HepG2 (cell line): Measurements from ENCODE around the gene COMMD1. TPM values are rescaled to one million over a fixed set of nuclear protein-coding genes. Genes with fewer than 3 reads are reported as not detected.

Experiments used
- DNMT1 ChIP-seq: sonication (generic); formaldehyde crosslinking; IDR thresholded peaks from 2 replicates; pipeline ENCODE4 v1.5.1; 2020; ENCODE audit warnings: mild to moderate bottlenecking, missing genetic modification reagents
- EEA1 ChIP-seq: sonication (generic); formaldehyde crosslinking; IDR thresholded peaks from 2 replicates; pipeline ENCODE4 v1.5.1; 2020; ENCODE audit warnings: mild to moderate bottlenecking, missing genetic modification reagents, borderline replicate concordance
- GTF3A ChIP-seq: sonication (generic); formaldehyde crosslinking; conservative IDR thresholded peaks from 2 replicates; pipeline ENCODE4 v1.4.0; 2020; ENCODE audit warnings: mild to moderate bottlenecking, missing genetic modification reagents
- IKZF4 ChIP-seq: sonication (generic); formaldehyde crosslinking; IDR thresholded peaks from 2 replicates; pipeline ENCODE4 v1.5.1; 2020; ENCODE audit warnings: borderline replicate concordance, mild to moderate bottlenecking, low read depth, missing genetic modification reagents; ENCODE audit errors: not compliant biosample characterization
- MAFG ChIP-seq: sonication (generic); formaldehyde crosslinking; IDR thresholded peaks from 2 replicates; pipeline ENCODE4 v1.5.1; 2020; ENCODE audit warnings: mild to moderate bottlenecking, missing genetic modification reagents
- MIXL1 ChIP-seq: IDR thresholded peaks from 2 replicates; pipeline ENCODE4 v1.6.1; 2016
- MXI1 ChIP-seq: IDR thresholded peaks from 3 replicates; pipeline ENCODE4 v1.6.1; 2012; ENCODE audit warnings: low read depth, low read length, inconsistent platforms, borderline replicate concordance
- NFKB2 ChIP-seq: sonication (generic); formaldehyde crosslinking; IDR thresholded peaks from 2 replicates; pipeline ENCODE4 v1.4.0; 2020; ENCODE audit warnings: missing genetic modification reagents, borderline replicate concordance
- PAWR ChIP-seq: sonication (generic); formaldehyde crosslinking; IDR thresholded peaks from 2 replicates; pipeline ENCODE4 v1.4.0; 2020; ENCODE audit warnings: missing genetic modification reagents, mild to moderate bottlenecking, borderline replicate concordance
- PPARG ChIP-seq: conservative IDR thresholded peaks from 2 replicates; pipeline ENCODE4 v1.6.1; 2016; ENCODE audit warnings: missing biosample characterization, missing genetic modification reagents
- SALL1 ChIP-seq: sonication (generic); formaldehyde crosslinking; IDR thresholded peaks from 2 replicates; pipeline ENCODE4 v1.8.0; 2022; ENCODE audit warnings: mild to moderate bottlenecking, missing genetic modification reagents
- SMARCC2 ChIP-seq: fragments of 450-650 bp; IDR thresholded peaks from 2 replicates; pipeline ENCODE4 v1.6.1; 2017; ENCODE audit warnings: antibody characterized with exemption, mild to moderate bottlenecking
- ZIK1 ChIP-seq: sonication (generic); formaldehyde crosslinking; IDR thresholded peaks from 2 replicates; pipeline ENCODE4 v1.5.0; 2020; ENCODE audit warnings: mild to moderate bottlenecking, low read depth, missing genetic modification reagents, borderline replicate concordance
- ZKSCAN1 ChIP-seq: fragments of 150-350 bp; IDR thresholded peaks from 2 replicates; pipeline ENCODE4 v1.6.1; 2014; ENCODE audit warnings: low read length
- ZNF207 ChIP-seq: fragments of 450-650 bp; IDR thresholded peaks from 2 replicates; pipeline ENCODE4 v1.6.1; 2016; ENCODE audit warnings: antibody characterized with exemption, borderline replicate concordance
- ZNF235 ChIP-seq: sonication (generic); formaldehyde crosslinking; IDR thresholded peaks from 2 replicates; pipeline ENCODE4 v1.8.1; 2023; ENCODE audit warnings: mild to moderate bottlenecking, missing genetic modification reagents, borderline replicate concordance
- ZNF256 ChIP-seq: sonication (generic); formaldehyde crosslinking; conservative IDR thresholded peaks from 2 replicates; pipeline ENCODE4 v1.4.0; 2020; ENCODE audit warnings: missing genetic modification reagents
- ZNF354B ChIP-seq: sonication (generic); formaldehyde crosslinking; IDR thresholded peaks from 2 replicates; pipeline ENCODE4 v1.8.0; 2022; ENCODE audit warnings: mild to moderate bottlenecking, missing genetic modification reagents
- ZNF383 ChIP-seq: sonication (generic); formaldehyde crosslinking; IDR thresholded peaks from 2 replicates; pipeline ENCODE4 v1.4.0; 2020; ENCODE audit warnings: missing genetic modification reagents, mild to moderate bottlenecking, borderline replicate concordance
- ZNF431 ChIP-seq: sonication (generic); formaldehyde crosslinking; IDR thresholded peaks from 2 replicates; pipeline ENCODE4 v1.9.0; 2022; ENCODE audit warnings: missing genetic modification reagents, low read depth, mild to moderate bottlenecking, borderline replicate concordance
- ZNF530 ChIP-seq: sonication (generic); formaldehyde crosslinking; IDR thresholded peaks from 2 replicates; pipeline ENCODE4 v1.5.0; 2020; ENCODE audit warnings: low read depth, mild to moderate bottlenecking, missing genetic modification reagents
- ZNF670 ChIP-seq: sonication (generic); formaldehyde crosslinking; IDR thresholded peaks from 2 replicates; pipeline ENCODE4 v1.8.0; 2022; ENCODE audit warnings: mild to moderate bottlenecking, missing genetic modification reagents, borderline replicate concordance
- ZNF747 ChIP-seq: sonication (generic); formaldehyde crosslinking; IDR thresholded peaks from 2 replicates; pipeline ENCODE4 v1.8.1; 2023; ENCODE audit warnings: missing genetic modification reagents, mild to moderate bottlenecking, borderline replicate concordance
- polyA plus RNA-seq, 8 experiments: library from polyadenylated mRNA; depleted of rRNA in 3 of 8; stranded (reverse) in 7 of 8; unstranded in 1 of 8; fragments of >200 nt; fragmentation: Illumina TruSeq in 4 of 8; extraction: Trizol in 4 of 8; gene quantifications; 2 replicates each; pipeline versions ENCODE4 v1.2.1 to v1.2.3, GENCODE V29; 2011 to 2016; ENCODE audit warnings: low read depth in 4 of 8, missing spikeins in 1 of 8, mixed read lengths in 1 of 8; ENCODE audit not compliant: insufficient read depth in 1 of 8
- total RNA-seq, 5 experiments: library from RNA; depleted of rRNA; stranded (reverse); fragments of >200 nt; fragmentation: Illumina TruSeq; extraction: Trizol; gene quantifications; 2 replicates each; pipeline ENCODE4 v1.2.3, GENCODE V29; 2016; ENCODE audit warnings: low read depth in 1 of 5
- TF ChIP-seq, protein P1 (sequence below): IDR thresholded peaks from 2 replicates; pipeline ENCODE4 v1.6.1; 2018; ENCODE audit warnings: missing genetic modification reagents, mild to moderate bottlenecking, missing compliant biosample characterization
- TF ChIP-seq, protein P2 (sequence below): sonication (generic); formaldehyde crosslinking; IDR thresholded peaks from 2 replicates; pipeline ENCODE4 v1.5.0; 2020; ENCODE audit warnings: mild to moderate bottlenecking, missing genetic modification reagents
- TF ChIP-seq, protein P3 (sequence below): sonication (generic); formaldehyde crosslinking; conservative IDR thresholded peaks from 2 replicates; pipeline ENCODE4 v1.5.0; 2020; ENCODE audit warnings: missing genetic modification reagents

Gene COMMD1
- total and polyA plus RNA-seq, 2 of the 13 experiments (the other 11 are each of a cell fraction or from before 2014, with no cell fraction given), result 25.7 to 105 TPM

DNA sequence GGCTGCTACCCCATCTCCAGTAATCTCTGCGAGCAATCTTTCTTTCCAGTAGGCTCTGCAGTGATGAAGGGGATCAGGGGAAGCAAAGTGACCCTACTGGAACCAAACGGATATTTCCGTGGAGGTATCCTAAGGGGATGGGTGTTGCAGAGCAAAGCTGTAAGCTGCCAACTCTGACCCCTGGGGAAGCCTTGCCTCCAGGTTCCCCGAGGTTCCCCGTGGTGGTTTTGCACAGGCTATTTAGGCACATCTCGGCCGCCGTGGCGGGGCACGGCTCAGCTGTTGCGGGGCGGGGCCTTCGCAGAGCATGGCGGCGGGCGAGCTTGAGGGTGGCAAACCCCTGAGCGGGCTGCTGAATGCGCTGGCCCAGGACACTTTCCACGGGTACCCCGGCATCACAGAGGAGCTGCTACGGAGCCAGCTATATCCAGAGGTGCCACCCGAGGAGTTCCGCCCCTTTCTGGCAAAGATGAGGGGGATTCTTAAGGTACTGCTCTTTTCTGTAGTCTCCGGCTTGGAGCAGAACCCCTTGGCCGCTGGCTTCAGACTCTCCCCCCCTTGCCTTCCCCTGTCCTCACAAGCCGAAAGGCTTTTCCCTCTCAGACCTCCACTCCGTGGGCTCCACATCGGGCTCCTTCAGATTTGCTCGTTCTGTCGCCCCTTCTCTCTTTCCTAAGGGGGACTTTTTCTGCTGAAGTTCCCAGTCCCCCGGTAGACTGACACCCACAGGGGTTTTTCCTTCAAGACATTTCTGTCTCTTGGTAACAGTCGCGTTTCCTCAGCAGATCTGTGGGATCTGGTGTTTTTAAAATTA is at the start of gene COMMD1 (continued):
- TF ChIP-seq, protein P1, sequence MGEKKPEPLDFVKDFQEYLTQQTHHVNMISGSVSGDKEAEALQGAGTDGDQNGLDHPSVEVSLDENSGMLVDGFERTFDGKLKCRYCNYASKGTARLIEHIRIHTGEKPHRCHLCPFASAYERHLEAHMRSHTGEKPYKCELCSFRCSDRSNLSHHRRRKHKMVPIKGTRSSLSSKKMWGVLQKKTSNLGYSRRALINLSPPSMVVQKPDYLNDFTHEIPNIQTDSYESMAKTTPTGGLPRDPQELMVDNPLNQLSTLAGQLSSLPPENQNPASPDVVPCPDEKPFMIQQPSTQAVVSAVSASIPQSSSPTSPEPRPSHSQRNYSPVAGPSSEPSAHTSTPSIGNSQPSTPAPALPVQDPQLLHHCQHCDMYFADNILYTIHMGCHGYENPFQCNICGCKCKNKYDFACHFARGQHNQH, result peak; percentile 91
- peak; percentile 74; the same call in 1 of the 2 replicates for TF ChIP-seq ZNF256 (CRISPR knock-in tag)
- peak; percentile 96 for TF ChIP-seq DNMT1 (CRISPR knock-in tag)
- TF ChIP-seq IKZF4 (CRISPR knock-in tag), result no peak
- TF ChIP-seq MXI1, result peak; percentile 88; the same call in 2 of the 3 replicates
- 0 out of 2 replicates have a peak, but pooled peaks have one; percentile 69 for TF ChIP-seq ZNF354B (CRISPR knock-in tag)
- TF ChIP-seq, protein P2, sequence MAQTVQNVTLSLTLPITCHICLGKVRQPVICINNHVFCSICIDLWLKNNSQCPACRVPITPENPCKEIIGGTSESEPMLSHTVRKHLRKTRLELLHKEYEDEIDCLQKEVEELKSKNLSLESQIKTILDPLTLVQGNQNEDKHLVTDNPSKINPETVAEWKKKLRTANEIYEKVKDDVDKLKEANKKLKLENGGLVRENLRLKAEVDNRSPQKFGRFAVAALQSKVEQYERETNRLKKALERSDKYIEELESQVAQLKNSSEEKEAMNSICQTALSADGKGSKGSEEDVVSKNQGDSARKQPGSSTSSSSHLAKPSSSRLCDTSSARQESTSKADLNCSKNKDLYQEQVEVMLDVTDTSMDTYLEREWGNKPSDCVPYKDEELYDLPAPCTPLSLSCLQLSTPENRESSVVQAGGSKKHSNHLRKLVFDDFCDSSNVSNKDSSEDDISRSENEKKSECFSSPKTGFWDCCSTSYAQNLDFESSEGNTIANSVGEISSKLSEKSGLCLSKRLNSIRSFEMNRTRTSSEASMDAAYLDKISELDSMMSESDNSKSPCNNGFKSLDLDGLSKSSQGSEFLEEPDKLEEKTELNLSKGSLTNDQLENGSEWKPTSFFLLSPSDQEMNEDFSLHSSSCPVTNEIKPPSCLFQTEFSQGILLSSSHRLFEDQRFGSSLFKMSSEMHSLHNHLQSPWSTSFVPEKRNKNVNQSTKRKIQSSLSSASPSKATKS (CRISPR knock-in tag), result no peak
- peak; percentile 92 for TF ChIP-seq SALL1
- TF ChIP-seq, protein P3, sequence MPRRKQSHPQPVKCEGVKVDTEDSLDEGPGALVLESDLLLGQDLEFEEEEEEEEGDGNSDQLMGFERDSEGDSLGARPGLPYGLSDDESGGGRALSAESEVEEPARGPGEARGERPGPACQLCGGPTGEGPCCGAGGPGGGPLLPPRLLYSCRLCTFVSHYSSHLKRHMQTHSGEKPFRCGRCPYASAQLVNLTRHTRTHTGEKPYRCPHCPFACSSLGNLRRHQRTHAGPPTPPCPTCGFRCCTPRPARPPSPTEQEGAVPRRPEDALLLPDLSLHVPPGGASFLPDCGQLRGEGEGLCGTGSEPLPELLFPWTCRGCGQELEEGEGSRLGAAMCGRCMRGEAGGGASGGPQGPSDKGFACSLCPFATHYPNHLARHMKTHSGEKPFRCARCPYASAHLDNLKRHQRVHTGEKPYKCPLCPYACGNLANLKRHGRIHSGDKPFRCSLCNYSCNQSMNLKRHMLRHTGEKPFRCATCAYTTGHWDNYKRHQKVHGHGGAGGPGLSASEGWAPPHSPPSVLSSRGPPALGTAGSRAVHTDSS (CRISPR knock-in tag), result no peak
- TF ChIP-seq SMARCC2, result no peak
- TF ChIP-seq ZNF207, result no peak
- TF ChIP-seq ZNF235 (CRISPR knock-in tag), result 0 out of 2 replicates have a peak, but pooled peaks have one; percentile 36
- peak; percentile 91; the same call in 1 of the 2 replicates for TF ChIP-seq NFKB2 (CRISPR knock-in tag)
- TF ChIP-seq ZNF530 (CRISPR knock-in tag), result no peak
- TF ChIP-seq ZNF747 (CRISPR knock-in tag), result no peak
- TF ChIP-seq PPARG (CRISPR knock-in tag), result peak; percentile 63; the same call in 1 of the 2 replicates
- no peak for TF ChIP-seq PAWR
- TF ChIP-seq MAFG, result no peak
- TF ChIP-seq EEA1, result peak; percentile 74; the same call in 1 of the 2 replicates
- peak; percentile 54; the same call in 1 of the 2 replicates for TF ChIP-seq ZNF670 (CRISPR knock-in tag)
- TF ChIP-seq GTF3A (CRISPR knock-in tag), result no peak
- TF ChIP-seq ZIK1 (CRISPR knock-in tag), result peak; percentile 87
- peak; percentile 72; the same call in 1 of the 2 replicates for TF ChIP-seq MIXL1
- TF ChIP-seq ZKSCAN1, result no peak
- peak; percentile 90 for TF ChIP-seq ZNF431 (CRISPR knock-in tag)
- TF ChIP-seq ZNF383 (CRISPR knock-in tag), result no peak
